DMS79 treated with DMSO at 0.1 percent for 48 hours (cell line): ENCODE data around the gene PRSS22.

Experiments used
- DNase-seq: peaks from one replicate; lab custom pipeline; 2025; lab: John Stamatoyannopoulos, UW

Gene PRSS22

DNA sequence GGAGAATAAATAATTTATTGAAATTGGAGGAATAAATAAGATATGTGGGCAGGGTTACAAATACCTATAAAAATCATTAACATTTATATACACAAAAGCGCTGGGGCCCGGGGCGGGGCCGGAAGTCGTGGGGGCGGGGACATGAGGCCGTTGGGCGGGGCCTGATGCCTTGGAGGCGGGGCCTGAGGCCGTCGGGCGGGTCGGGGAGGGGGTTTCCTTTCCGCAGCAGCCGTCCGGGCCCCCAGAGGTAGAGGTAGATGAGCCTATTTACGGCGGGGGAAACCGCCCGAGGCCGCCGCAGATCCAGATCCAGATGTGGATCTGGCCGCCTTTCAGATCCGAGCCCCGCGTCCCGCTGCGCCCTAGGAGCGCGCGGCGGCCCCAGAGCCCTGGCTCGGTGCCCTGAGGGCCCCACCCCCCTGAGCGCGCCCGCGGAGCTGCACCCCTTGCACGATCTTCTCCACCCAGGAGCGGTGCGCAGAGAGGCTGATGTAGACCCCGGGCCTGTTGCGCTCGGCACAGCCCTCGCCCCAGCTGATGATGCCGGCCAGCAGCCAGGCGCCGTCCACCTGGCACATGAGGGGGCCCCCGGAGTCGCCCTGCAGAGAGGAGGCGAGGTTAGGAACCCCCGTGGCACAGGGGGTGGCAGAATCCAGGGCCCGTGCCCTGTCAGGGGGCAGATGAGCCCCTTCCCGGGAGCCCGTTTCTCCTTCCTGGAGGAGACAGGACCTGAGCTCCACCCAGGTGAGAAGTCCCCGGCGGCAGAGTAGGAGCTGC lies 5.1 kb downstream of the PRSS22 start:
- no peak for DNase-seq

- DNase-seq = no peak
Observed at GRCh38 chr16:2852003-2852730, 5.8 kb downstream of the PRSS22 start.

- no peak for DNase-seq
Observed at GRCh38 chr16:2848933-2849725, 8.8 kb downstream of the PRSS22 start.

GRCh38 chr16:2846511-2847310 lies 11.3 kb downstream of the PRSS22 start:
- no peak for DNase-seq

DNA sequence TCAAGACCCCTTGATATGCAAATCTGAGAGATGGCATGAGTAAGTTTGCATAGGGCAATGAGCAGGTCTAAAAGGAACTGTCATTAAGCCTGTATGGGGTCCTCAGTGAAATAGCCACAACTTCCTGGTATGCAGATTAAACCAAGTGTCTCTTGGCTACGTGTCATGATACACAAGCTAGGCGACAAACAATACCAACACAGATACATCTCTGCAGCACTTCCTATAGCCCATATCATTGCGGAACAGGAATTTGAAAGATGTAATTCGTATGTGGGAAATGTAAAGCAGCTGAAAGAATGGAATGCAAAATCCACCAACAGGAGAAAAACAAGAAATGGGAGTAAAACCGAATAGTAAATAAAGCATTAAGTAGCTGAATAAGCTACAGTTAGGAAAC lies 12.9 kb downstream of the PRSS22 start:
- no peak for DNase-seq

GRCh38 chr16:2843526-2843925 lies 14.4 kb downstream of the PRSS22 start:
- DNase-seq = no peak

GRCh38 chr16:2842340-2843000 lies 15.5 kb downstream of the PRSS22 start:
- no peak for DNase-seq

GRCh38 chr16:2841606-2842339 lies 16.2 kb downstream of the PRSS22 start:
- DNase-seq = no peak

- DNase-seq = no peak
Observed at GRCh38 chr16:2840914-2841313, 17.1 kb downstream of the PRSS22 start.

GRCh38 chr16:2839650-2840450 lies 18.1 kb downstream of the PRSS22 start:
- no peak for DNase-seq

DNA sequence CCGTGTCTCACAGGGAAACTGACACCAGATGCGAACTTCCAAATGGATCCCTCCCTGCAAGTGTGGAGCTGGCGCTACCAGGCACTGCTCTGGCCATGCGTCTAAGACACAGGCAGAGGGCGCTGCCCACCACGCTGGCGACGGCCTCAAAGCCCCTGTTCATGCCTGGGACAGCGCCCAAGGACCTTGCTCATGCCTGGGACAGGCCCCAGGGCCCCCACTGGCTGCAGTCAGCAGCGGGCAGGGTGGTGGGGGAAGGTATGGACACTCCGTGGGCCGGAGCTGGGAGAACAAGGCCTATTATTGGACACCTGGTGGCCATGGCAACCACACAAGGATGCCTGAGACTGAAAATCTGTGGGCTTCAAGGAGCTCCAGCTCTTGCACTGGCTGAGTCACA lies 19.0 kb downstream of the PRSS22 start:
- DNase-seq = peak; percentile 35

GRCh38 chr16:2836646-2837508 lies 21.1 kb downstream of the PRSS22 start:
- DNase-seq = no peak

DNA sequence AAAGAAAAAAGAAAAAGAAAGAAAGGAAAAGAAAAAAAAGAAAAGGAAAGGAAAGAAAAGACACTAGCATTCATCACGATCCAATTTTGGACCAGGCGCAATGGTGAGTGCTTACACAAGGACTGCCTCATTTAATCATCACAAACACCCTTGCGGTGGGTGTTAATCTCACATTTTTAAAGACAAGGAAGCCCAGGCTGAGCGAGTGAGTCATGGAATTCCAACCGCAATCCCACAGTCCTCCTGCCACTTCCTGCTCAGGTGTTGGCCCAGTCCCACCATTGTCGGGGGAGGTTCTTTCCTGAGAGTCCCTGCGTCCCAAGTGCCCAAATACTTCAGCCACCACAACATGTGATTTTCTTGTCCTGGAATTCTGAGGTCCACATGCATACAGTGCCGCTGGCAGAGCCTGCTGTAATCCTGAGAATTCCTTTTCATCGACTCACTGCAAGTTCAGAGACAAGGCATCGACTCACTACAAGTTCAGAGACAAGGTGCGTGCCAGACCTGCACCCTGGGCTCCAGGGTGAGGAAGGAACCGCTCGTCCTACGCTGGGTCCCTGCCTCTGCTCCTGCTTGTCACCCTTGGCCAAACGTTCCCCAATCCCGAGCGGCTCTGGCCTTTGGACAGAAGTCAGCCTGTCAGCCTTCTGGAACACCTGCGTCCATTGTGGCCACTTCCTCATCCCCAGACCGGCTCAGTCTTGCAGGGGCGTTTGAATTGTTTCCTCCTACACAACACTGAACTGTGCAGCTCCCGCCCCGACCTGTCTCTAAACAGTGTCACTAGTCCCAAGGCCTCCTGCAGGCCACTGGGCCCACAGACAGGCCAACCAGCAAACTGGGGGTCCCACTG lies 22.1 kb downstream of the PRSS22 start:
- no peak for DNase-seq

DNA sequence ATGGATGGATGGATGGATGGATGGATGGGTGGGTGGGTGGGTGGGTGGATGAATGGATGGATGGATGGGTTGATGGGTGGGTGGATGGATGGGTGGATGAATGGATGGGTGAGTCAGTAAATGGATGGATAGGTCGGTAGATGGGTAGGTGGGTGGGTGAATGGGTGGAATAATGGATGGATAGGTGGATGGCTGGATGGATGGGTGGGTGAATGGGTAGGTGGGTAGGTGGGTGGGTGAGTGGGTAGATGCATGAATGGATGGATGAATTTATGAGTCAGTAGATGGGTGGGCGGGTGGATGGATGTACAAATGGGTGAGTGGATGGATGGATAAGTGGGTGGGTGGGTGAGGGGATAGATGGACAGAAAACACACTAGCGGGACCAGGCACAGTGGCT lies 23.0 kb downstream of the PRSS22 start:
- no peak for DNase-seq

DNA sequence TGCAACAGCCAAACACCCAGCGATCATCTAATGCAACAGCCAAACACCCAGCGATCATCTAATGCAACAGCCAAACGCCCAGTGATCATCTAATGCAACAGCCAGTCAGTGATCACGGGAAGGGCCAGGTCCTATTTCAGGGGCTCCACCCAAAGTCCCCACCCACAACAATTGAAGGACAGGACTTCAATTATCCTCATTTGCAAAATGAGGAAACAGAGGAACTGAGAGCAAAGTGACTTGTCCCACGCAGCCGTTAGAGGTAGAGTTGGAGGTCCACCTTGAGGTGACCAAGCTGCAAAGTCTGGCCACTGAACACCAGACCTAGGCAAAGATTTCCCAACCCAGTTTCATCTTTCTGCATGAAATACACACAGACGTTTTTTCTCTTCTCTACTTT lies 24.2 kb downstream of the PRSS22 start:
- no peak for DNase-seq

- no peak for DNase-seq
Observed at GRCh38 chr16:2831203-2831602, 26.8 kb downstream of the PRSS22 start.

GRCh38 chr16:2830355-2830695 lies 27.6 kb downstream of the PRSS22 start:
- no peak for DNase-seq
